HepG2 (cell line): Measurements from ENCODE around the gene PPFIA3. TPM values are rescaled to one million over a fixed set of nuclear protein-coding genes. Genes with fewer than 3 reads are reported as not detected.

Experiments used
- KLF15 ChIP-seq: sonication (generic); formaldehyde crosslinking; IDR thresholded peaks from 2 replicates; pipeline ENCODE4 v1.8.1; 2023; ENCODE audit warnings: borderline replicate concordance, mild to moderate bottlenecking, inconsistent platforms, missing genetic modification reagents, mixed read lengths
- MED8 ChIP-seq: sonication (generic); formaldehyde crosslinking; IDR thresholded peaks from 2 replicates; pipeline ENCODE4 v1.8.1; 2023; ENCODE audit warnings: mild to moderate bottlenecking, missing genetic modification reagents; ENCODE audit not compliant: insufficient replicate concordance
- PCBP1 ChIP-seq: fragments of 200-400 bp; formaldehyde crosslinking; IDR thresholded peaks from 2 replicates; pipeline ENCODE4 v1.6.1; 2017; ENCODE audit warnings: mild to moderate bottlenecking, low read depth, low read length, borderline replicate concordance
- RELA ChIP-seq: sonication (generic); formaldehyde crosslinking; IDR thresholded peaks from 2 replicates; pipeline ENCODE4 v1.4.0; 2020; ENCODE audit warnings: missing genetic modification reagents
- SMC3 ChIP-seq: IDR thresholded peaks from 2 replicates; pipeline ENCODE4 v1.6.1; 2011; ENCODE audit warnings: low read length, improper control_type of control experiment
- ZNF260 ChIP-seq: sonication (generic); formaldehyde crosslinking; IDR thresholded peaks from 2 replicates; pipeline ENCODE4 v1.4.0; 2020; ENCODE audit warnings: missing genetic modification reagents, low read depth, mild to moderate bottlenecking, borderline replicate concordance
- ZNF558 ChIP-seq: sonication (generic); formaldehyde crosslinking; IDR thresholded peaks from 2 replicates; pipeline ENCODE4 v1.9.0; 2022; ENCODE audit warnings: mild to moderate bottlenecking, missing genetic modification reagents, borderline replicate concordance
- ZNF776 ChIP-seq: sonication (generic); formaldehyde crosslinking; IDR thresholded peaks from 2 replicates; pipeline ENCODE4 v1.4.0; 2020; ENCODE audit warnings: mild to moderate bottlenecking, missing genetic modification reagents
- ZNF850 ChIP-seq: sonication (generic); formaldehyde crosslinking; conservative IDR thresholded peaks from 2 replicates; pipeline ENCODE4 v1.9.0; 2021; ENCODE audit warnings: mild to moderate bottlenecking, missing genetic modification reagents
- ZZZ3 ChIP-seq: sonication (generic); formaldehyde crosslinking; IDR thresholded peaks from 2 replicates; pipeline ENCODE4 v1.4.0; 2020; ENCODE audit warnings: missing genetic modification reagents, mild to moderate bottlenecking, borderline replicate concordance
- polyA plus RNA-seq, 8 experiments: library from polyadenylated mRNA; depleted of rRNA in 3 of 8; stranded (reverse) in 7 of 8; unstranded in 1 of 8; fragments of >200 nt; fragmentation: Illumina TruSeq in 4 of 8; extraction: Trizol in 4 of 8; gene quantifications; 2 replicates each; pipeline versions ENCODE4 v1.2.1 to v1.2.3, GENCODE V29; 2011 to 2016; ENCODE audit warnings: low read depth in 4 of 8, missing spikeins in 1 of 8, mixed read lengths in 1 of 8; ENCODE audit not compliant: insufficient read depth in 1 of 8
- total RNA-seq, 5 experiments: library from RNA; depleted of rRNA; stranded (reverse); fragments of >200 nt; fragmentation: Illumina TruSeq; extraction: Trizol; gene quantifications; 2 replicates each; pipeline ENCODE4 v1.2.3, GENCODE V29; 2016; ENCODE audit warnings: low read depth in 1 of 5
- TF ChIP-seq, protein P1 (sequence below): sonication (generic); formaldehyde crosslinking; IDR thresholded peaks from 2 replicates; pipeline ENCODE4 v1.4.0; 2020; ENCODE audit warnings: missing genetic modification reagents, borderline replicate concordance
- TF ChIP-seq, protein P2 (sequence below): IDR thresholded peaks from 2 replicates; pipeline ENCODE4 v1.6.1; 2016; ENCODE audit warnings: mild to moderate bottlenecking
- TF ChIP-seq, protein P3 (sequence below): sonication (generic); formaldehyde crosslinking; IDR thresholded peaks from 2 replicates; pipeline ENCODE4 v1.8.1; 2022; ENCODE audit warnings: low read depth, mild to moderate bottlenecking, missing genetic modification reagents
- TF ChIP-seq, protein P4 (sequence below), 2 experiments: sonication (generic) in 1 of 2; formaldehyde crosslinking in 1 of 2; IDR thresholded peaks; 2 replicates each; pipeline versions ENCODE4 v1.6.1 to v1.9.0; 2014 to 2022; ENCODE audit warnings: antibody characterized with exemption in 1 of 2, borderline replicate concordance in 1 of 2, inconsistent platforms in 1 of 2, low read depth in 1 of 2, missing genetic modification reagents in 1 of 2

The PPFIA3 gene
- total and polyA plus RNA-seq, 2 of the 13 experiments (the other 11 are each of a cell fraction or from before 2014, with no cell fraction given): 6.7 to 8.6 TPM

DNA sequence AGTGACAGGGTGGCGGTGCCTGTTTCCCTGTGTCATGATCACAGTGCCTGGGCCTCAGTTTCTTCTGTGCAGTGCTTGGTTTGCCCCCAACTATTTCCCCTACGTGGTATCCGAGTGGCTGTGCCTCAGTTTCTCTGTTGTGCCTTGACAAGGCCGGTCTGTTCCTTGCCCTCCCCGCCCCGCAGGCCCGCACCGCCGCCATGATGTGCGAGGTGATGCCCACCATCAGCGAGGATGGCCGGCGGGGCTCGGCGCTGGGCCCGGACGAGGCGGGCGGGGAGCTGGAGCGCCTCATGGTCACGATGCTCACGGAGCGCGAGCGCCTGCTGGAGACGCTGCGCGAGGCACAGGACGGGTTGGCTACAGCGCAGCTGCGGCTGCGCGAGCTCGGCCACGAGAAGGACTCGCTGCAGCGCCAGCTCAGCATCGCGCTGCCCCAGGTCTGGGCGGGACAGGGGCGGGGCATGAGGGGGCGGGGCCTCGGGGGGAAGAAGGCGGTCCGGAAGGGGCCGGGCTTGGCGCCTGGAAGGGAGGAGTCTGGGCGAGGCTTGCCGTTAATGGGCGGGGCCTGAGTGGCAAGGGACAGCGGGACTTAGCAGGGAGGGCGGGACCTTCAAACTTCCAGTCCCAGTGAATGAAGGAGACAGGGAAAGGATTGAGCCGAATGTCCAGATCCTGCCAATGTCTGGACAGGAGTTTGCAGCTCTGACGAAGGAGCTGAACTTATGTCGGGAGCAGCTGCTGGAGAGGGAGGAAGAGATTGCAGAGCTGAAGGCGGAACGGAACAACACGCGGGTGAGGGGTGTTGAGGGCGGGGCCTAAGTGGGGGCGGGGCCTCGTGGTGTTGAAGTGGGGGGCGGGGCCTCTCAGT lies 8.6 kb downstream of the PPFIA3 start (continued):
- TF ChIP-seq, protein P1, sequence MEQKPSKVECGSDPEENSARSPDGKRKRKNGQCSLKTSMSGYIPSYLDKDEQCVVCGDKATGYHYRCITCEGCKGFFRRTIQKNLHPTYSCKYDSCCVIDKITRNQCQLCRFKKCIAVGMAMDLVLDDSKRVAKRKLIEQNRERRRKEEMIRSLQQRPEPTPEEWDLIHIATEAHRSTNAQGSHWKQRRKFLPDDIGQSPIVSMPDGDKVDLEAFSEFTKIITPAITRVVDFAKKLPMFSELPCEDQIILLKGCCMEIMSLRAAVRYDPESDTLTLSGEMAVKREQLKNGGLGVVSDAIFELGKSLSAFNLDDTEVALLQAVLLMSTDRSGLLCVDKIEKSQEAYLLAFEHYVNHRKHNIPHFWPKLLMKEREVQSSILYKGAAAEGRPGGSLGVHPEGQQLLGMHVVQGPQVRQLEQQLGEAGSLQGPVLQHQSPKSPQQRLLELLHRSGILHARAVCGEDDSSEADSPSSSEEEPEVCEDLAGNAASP (CRISPR knock-in tag): peak; percentile 78; the same call in 1 of the 2 replicates
- 0 out of 2 replicates have a peak, but pooled peaks have one; percentile 63 for TF ChIP-seq RELA
- TF ChIP-seq MED8 (CRISPR knock-in tag): peak; percentile 69
- TF ChIP-seq, protein P2, sequence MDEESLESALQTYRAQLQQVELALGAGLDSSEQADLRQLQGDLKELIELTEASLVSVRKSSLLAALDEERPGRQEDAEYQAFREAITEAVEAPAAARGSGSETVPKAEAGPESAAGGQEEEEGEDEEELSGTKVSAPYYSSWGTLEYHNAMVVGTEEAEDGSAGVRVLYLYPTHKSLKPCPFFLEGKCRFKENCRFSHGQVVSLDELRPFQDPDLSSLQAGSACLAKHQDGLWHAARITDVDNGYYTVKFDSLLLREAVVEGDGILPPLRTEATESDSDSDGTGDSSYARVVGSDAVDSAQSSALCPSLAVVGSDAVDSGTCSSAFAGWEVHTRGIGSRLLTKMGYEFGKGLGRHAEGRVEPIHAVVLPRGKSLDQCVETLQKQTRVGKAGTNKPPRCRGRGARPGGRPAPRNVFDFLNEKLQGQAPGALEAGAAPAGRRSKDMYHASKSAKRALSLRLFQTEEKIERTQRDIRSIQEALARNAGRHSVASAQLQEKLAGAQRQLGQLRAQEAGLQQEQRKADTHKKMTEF (CRISPR knock-in tag): peak; percentile 97
- TF ChIP-seq ZNF260 (CRISPR knock-in tag): no peak
- TF ChIP-seq ZNF850: no peak; the same call in 1 of the 2 replicates
- TF ChIP-seq ZZZ3 (CRISPR knock-in tag): peak; percentile 95
- TF ChIP-seq, protein P3, sequence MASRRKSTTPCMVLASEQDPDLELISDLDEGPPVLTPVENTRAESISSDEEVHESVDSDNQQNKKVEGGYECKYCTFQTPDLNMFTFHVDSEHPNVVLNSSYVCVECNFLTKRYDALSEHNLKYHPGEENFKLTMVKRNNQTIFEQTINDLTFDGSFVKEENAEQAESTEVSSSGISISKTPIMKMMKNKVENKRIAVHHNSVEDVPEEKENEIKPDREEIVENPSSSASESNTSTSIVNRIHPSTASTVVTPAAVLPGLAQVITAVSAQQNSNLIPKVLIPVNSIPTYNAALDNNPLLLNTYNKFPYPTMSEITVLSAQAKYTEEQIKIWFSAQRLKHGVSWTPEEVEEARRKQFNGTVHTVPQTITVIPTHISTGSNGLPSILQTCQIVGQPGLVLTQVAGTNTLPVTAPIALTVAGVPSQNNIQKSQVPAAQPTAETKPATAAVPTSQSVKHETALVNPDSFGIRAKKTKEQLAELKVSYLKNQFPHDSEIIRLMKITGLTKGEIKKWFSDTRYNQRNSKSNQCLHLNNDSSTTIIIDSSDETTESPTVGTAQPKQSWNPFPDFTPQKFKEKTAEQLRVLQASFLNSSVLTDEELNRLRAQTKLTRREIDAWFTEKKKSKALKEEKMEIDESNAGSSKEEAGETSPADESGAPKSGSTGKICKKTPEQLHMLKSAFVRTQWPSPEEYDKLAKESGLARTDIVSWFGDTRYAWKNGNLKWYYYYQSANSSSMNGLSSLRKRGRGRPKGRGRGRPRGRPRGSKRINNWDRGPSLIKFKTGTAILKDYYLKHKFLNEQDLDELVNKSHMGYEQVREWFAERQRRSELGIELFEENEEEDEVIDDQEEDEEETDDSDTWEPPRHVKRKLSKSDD (CRISPR knock-in tag): peak; percentile 86; the same call in 1 of the 2 replicates
- no peak for TF ChIP-seq PCBP1
- TF ChIP-seq ZNF776 (CRISPR knock-in tag): peak; percentile 100
- peak; percentile 98; the same call in 1 of the 2 replicates for TF ChIP-seq KLF15 (CRISPR knock-in tag)
- TF ChIP-seq SMC3: no peak
- TF ChIP-seq, protein P4, sequence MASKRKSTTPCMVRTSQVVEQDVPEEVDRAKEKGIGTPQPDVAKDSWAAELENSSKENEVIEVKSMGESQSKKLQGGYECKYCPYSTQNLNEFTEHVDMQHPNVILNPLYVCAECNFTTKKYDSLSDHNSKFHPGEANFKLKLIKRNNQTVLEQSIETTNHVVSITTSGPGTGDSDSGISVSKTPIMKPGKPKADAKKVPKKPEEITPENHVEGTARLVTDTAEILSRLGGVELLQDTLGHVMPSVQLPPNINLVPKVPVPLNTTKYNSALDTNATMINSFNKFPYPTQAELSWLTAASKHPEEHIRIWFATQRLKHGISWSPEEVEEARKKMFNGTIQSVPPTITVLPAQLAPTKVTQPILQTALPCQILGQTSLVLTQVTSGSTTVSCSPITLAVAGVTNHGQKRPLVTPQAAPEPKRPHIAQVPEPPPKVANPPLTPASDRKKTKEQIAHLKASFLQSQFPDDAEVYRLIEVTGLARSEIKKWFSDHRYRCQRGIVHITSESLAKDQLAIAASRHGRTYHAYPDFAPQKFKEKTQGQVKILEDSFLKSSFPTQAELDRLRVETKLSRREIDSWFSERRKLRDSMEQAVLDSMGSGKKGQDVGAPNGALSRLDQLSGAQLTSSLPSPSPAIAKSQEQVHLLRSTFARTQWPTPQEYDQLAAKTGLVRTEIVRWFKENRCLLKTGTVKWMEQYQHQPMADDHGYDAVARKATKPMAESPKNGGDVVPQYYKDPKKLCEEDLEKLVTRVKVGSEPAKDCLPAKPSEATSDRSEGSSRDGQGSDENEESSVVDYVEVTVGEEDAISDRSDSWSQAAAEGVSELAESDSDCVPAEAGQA (IDR thresholded peaks at IDR 0.05; ENCODE audit: low read depth): peak; percentile 71
- TF ChIP-seq, protein P4 (CRISPR knock-in tag; IDR thresholded peaks at IDR 0.05; ENCODE audit: borderline replicate concordance): peak; percentile 97
- TF ChIP-seq ZNF558: peak; percentile 98; the same call in 1 of the 2 replicates
